Activated T-helper 2 cell treated with anti-CD3 and anti-CD28 coated beads, Interferon-gamma antibody, Interleukin-2, Interleukin-4, amounts not matched to agents 10 μg/mL and 5 μg/mL and 100 μg/mL, durations not matched to agents 14 hours and 24 hours and 36 hours (primary cell): Measurements from ENCODE around the gene C16orf86. TPM values are rescaled to one million over a fixed set of nuclear protein-coding genes. Genes with fewer than 3 reads are reported as not detected.
A peak's percentile ranks its signal among the peaks of the same experiment; 100 is the strongest.

Source experiments
- DNase-seq: peaks from one replicate; pipeline ENCODE4 v3.0.0; 2021; ENCODE audit warnings: low spot score
- H3K27ac Mint-ChIP-seq: one replicate; pipeline ENCODE4 v1.8.0; 2021; ENCODE audit warnings: mixed read lengths
- H3K27me3 Mint-ChIP-seq: one replicate; pipeline ENCODE4 v1.8.0; 2021; ENCODE audit warnings: low read depth, mixed read lengths
- H3K36me3 Mint-ChIP-seq: one replicate; pipeline ENCODE4 v1.8.0; 2021; ENCODE audit warnings: low read depth, mixed read lengths
- H3K4me1 Mint-ChIP-seq: one replicate; pipeline ENCODE4 v1.8.0; 2021; ENCODE audit warnings: low read depth, mixed read lengths
- H3K4me3 Mint-ChIP-seq: one replicate; pipeline ENCODE4 v1.8.0; 2021; ENCODE audit warnings: low read depth, mild to moderate bottlenecking, moderate library complexity, mixed read lengths
- H3K9me3 Mint-ChIP-seq: one replicate; pipeline ENCODE4 v1.8.0; 2021; ENCODE audit warnings: mixed read lengths
- intact Hi-C: fragments of 100-400 bp; cut with micrococcal nuclease; formaldehyde crosslinking; loops from one replicate; pipeline ENCODE4 v1.15.1; 2023
- total RNA-seq: library from RNA; stranded (reverse); gene quantifications from 2 replicates; pipeline ENCODE4 v1.2.3, GENCODE V29; 2022

C16orf86 gene
- total RNA-seq, 1 donor from 2014 or later, result 1.4 TPM

DNA sequence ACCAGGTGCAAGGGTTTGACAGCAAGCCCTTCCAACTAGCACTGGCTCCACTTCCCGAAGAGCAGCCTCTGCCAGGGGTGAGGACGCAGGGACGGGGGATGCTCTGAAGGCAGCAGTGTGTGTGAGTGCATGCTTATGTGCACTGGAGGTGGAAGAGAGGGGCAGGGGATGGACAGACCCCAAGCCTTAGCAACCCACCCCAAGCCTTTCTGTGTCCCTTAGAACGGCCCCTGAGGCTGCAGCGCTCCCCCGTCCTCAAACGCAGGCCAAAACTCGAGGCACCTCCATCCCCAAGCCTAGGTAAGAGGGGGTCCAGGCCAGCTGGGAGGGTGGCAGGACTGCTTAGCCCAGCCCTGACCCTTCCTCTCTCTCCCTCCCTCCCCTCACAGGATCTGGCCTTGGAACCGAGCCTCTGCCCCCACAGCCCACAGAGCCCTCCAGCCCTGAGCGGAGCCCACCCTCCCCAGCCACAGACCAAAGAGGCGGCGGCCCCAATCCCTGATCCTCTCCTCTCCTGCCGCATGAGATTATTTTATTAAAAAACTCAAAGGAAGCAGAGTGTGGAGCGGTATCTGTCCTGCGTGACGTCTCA lies 9.5 kb upstream of the C16orf86 start:
- Mint-ChIP-seq H3K4me1 (peaks cover 13% of the 10 kb centered on the region), H3K4me3 (peak overlapping the region; percentile 33), H3K27me3 (no peaks in the 10 kb centered on the region), H3K27ac (no peak overlapping the region), H3K9me3 (no peaks in the 10 kb centered on the region), H3K36me3 (peaks cover 48% of the 10 kb centered on the region)
- no peak for DNase-seq
- intact Hi-C loops, result no loop called here

DNA sequence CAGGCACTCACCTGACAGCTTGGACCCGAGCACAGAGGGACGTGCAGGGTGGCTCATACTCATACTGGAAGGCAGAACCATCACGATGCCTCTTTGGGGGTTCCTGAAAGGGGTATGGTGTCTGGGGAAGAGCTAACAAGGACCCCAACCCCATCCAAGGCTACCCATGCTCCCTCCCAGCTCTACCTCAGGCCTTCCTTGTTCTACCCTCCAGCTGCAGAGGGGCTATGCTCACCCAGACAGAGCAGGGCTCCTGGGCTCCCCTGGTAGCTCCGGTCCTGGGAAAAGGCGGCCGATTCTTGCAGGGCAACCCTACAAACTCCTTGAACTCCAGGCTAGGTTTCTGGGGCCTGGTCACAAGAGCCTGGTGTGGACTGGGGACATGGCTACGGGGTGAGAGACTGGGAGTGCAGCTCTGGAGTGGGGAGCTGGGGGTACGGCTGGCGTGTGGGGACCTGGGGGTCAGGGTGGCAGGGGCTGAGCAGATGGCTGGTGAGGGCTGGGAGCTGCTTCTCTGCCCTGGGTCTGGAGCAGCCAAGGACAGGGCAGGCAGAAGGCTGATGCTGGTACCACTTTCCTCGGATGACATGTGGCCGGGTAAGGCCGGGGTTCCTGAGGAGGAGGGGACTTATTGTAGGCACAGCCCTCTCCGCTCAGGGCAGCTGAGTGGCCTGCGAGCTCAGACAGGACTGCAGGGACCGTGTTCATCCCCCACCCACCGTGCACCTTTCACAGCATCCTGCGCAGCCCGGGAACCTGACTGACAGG lies 8.7 kb upstream of the C16orf86 start:
- intact Hi-C loops, result no loop called here
- no peaks in the 10 kb centered on the region for H3K27me3 Mint-ChIP-seq
- DNase-seq, result no peak
- no peaks in the 10 kb centered on the region for H3K9me3 Mint-ChIP-seq
- H3K27ac Mint-ChIP-seq, result no peak overlapping the region
- H3K4me1 Mint-ChIP-seq, result peaks cover 13% of the 10 kb centered on the region
- no peak overlapping the region for H3K4me3 Mint-ChIP-seq
- peaks cover 45% of the 10 kb centered on the region for H3K36me3 Mint-ChIP-seq

DNA sequence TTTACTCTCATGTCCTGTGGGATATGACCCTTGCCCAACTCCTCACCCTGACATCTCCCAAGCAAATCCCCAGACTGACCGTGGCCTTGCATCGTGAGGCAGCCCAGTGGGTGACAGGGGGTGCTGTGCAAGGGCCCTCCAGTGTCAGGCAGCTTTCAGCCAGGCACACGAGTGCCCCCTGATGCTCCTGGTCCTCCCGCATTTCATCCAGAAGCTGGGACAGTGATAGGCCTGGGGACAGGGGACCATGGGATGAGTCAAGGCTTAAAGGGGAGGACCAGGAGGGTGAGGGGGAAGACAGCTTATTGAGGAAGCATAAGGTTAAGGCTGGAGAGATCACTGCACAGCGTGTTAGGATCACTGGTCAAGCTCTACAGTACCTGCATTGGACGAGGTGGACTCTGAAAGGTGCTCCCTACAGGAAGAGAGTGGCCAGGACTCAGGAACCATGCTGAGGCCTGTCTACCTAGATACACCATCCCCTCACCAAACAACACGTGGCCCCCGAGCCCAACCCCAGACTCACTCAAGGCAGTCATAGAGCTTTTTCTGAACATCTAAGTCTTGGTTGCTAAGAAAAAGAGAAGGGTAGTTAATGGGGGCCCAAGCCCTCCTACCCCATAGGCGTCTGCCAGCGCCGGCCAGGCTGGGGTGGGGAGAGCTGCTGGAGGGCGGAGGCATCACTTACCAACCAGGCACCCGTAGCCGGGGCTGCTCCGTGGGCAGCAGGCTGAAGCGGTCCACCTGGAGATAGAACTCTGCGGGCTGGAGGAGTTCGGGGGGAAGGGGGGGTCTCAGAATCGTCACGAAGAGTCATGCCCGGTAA lies 7.6 kb upstream of the C16orf86 start:
- H3K4me1 Mint-ChIP-seq, result peaks cover 13% of the 10 kb centered on the region
- H3K4me3 Mint-ChIP-seq, result peak overlapping the region; percentile 92
- no peak for DNase-seq
- H3K9me3 Mint-ChIP-seq, result no peaks in the 10 kb centered on the region
- intact Hi-C loops, result no loop called here
- H3K27ac Mint-ChIP-seq, result peak overlapping the region; percentile 96
- H3K27me3 Mint-ChIP-seq, result no peaks in the 10 kb centered on the region
- peaks cover 42% of the 10 kb centered on the region for H3K36me3 Mint-ChIP-seq

DNA sequence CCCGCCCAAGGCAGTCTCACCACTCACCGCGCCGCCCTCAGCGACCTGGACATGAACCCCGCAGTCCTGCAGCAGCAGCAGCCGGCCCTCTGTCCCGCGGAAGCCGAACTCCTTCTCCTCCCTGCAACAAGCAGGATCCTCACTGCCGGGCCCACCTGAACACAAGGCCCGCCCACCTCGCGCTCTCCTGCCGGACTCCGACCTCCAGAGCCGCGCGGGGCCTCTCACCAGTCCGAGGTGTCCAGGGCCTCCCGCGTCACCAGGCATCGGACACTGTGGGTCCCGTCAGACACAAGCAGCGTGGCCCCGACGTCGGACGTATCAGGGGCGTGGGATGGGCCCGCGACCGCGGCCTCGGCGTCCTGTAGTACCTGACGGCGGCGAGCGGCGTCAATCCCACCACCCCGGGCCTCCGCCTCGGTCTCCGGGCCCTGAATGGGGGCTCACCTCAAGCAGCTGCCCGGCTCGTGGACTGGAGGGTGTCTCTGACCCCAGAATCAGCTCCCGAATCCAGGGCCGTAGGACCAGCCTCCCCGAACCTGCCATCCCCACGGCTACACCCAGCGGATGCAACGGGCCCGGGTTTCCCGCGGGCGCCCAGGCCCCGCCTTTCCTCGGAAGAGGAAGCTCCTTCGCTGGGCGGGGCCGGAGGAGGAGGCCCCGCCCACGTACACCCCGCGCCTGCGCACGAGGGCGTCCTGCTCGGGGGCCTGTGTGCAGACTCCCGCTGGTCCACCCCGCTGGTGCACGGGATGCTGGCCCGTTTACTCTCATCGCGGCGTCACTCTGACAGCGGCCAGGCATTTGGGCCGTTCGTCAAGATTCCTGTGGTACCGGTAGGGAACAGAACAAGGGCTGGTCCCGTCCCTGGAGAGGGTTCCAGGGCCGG lies 6.7 kb upstream of the C16orf86 start, which contains the start of gene ACD:
TSS of gene ACD (minus strand) at position 586 of the 889 bp plus-strand sequence. CDS start at position 546, 40 bp downstream.
- Mint-ChIP-seq H3K27ac (peak within 1 kb of the TSS; percentile 96), H3K36me3 (peaks cover 36% of the 10 kb centered on the region), H3K4me1 (peaks cover 13% of the 10 kb centered on the region), H3K9me3 (no peaks in the 10 kb centered on the region), H3K27me3 (no peaks in the 10 kb centered on the region), H3K4me3 (peak within 1 kb of the TSS; percentile 92)
- DNase-seq, result peak; percentile 91
- intact Hi-C loops, result loop anchor here (1.0 to 5.0 kb wide), 8 partner anchors 15 to 413 kb away; partner anchors contain the start of genes CARMIL2, CENPT, CTCF and FHOD1

DNA sequence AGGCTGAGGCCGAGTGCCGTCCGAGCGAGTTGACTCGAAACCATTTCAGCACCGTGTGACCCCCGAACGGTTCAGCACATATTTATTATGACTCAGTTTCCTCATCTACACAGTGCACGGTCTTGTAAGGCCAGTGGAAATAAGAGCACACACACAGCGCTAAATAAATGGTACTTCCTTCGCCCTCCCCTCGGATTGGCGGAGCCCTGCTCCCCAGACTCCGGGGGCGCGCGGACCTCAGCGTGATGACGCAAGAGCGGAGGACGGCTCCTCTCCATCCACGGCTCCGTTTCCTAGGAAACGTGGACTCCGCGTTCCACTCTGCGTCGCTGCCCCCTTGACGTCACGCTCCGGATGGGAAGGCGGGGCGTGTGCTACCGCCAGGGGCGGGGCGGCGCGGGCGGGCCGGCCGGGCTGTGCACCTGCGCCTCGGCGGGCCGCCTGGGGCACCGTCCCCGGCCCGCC lies 6.0 kb upstream of the C16orf86 start, which contains the start of gene PARD6A:
TSS of gene PARD6A (plus strand) at position 397 of the 465 bp plus-strand sequence. CDS start 79 bp downstream, outside the sequence.
- Mint-ChIP-seq H3K4me1 (peaks cover 15% of the 10 kb centered on the region), H3K27ac (peak within 1 kb of the TSS; percentile 96), H3K4me3 (peak within 1 kb of the TSS; percentile 92), H3K36me3 (peaks cover 32% of the 10 kb centered on the region), H3K27me3 (no peaks in the 10 kb centered on the region), H3K9me3 (no peaks in the 10 kb centered on the region)
- DNase-seq, result peak; percentile 95
- intact Hi-C loops, result loop anchor here (1.0 to 5.0 kb wide), 8 partner anchors 16 to 414 kb away; partner anchors contain the start of genes CARMIL2, CENPT, CTCF and FHOD1

DNA sequence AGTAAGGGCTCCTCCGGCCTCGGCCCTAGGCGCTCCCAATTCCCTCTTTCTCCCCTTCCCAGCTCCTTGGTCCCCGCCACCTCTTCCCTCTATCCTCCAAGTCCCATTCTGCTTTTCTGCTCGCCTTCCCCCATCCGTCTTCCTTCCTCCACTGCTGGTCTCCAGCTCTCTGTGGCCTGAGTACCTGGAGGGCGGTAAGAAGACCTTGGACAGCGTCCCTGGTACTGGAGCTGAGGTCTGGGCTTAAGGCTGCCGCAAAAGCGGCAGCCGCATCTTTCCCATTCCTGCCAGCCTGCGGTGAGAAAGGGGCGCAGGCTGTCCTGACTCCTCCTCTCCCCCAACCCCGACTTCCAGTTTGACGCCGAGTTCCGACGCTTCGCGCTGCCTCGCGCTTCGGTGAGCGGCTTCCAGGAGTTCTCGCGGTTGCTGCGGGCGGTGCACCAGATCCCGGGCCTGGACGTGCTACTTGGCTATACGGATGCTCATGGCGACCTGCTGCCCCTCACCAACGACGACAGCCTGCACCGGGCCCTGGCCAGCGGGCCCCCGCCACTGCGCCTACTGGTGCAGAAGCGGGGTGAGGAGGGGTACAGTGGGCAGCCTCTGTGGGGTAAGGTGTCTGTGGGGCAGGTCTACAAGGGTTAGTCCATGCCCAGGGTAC lies 5.4 kb upstream of the C16orf86 start:
- Mint-ChIP-seq H3K4me3 (peak overlapping the region; percentile 89), H3K36me3 (peaks cover 26% of the 10 kb centered on the region), H3K27me3 (no peaks in the 10 kb centered on the region), H3K27ac (peak overlapping the region; percentile 68), H3K4me1 (peaks cover 16% of the 10 kb centered on the region), H3K9me3 (no peaks in the 10 kb centered on the region)
- no peak for DNase-seq
- intact Hi-C loops, result loop anchor here (2.0 to 5.0 kb wide), 5 partner anchors 16 to 414 kb away; partner anchors contain the start of genes CARMIL2, CENPT, FHOD1 and NUTF2

DNA sequence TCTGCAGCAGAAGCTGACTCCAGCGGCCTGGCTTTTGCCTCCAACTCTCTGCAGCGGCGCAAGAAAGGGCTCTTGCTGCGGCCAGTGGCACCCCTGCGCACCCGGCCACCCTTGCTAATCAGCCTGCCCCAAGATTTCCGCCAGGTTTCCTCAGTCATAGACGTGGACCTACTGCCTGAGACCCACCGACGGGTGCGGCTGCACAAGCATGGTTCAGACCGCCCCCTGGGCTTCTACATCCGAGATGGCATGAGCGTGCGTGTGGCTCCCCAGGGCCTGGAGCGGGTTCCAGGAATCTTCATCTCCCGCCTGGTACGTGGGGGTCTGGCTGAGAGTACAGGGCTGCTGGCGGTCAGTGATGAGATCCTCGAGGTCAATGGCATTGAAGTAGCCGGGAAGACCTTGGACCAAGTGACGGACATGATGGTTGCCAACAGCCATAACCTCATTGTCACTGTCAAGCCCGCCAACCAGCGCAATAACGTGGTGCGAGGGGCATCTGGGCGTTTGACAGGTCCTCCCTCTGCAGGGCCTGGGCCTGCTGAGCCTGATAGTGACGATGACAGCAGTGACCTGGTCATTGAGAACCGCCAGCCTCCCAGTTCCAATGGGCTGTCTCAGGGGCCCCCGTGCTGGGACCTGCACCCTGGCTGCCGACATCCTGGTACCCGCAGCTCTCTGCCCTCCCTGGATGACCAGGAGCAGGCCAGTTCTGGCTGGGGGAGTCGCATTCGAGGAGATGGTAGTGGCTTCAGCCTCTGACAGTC lies 4.5 kb upstream of the C16orf86 start:
- Mint-ChIP-seq H3K27ac (no peak overlapping the region), H3K4me1 (peaks cover 17% of the 10 kb centered on the region)

DNA sequence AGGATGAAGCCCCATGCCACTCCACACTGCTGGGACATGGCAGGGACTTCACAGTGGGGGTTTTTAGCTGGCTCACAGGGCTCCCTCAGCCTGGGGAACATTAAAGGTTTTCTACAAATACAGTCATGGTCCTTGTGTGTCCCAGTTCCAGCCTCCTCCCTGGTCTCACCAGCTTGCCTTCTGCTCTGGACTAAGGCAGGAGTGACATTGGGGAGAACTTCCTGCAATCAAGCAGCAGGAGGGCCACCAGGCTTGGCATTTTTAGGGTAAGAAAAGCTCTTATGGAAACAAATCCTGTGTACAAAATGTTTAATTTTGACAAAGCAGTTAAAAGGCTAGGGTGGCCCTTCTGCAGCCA lies 4.0 kb upstream of the C16orf86 start:
- no peak for DNase-seq
- Mint-ChIP-seq H3K9me3 (no peaks in the 10 kb centered on the region), H3K4me3 (no peak overlapping the region), H3K4me1 (peaks cover 22% of the 10 kb centered on the region), H3K36me3 (peaks cover 16% of the 10 kb centered on the region), H3K27ac (no peak overlapping the region), H3K27me3 (no peaks in the 10 kb centered on the region)
- intact Hi-C loops, result loop anchor here (5.0 kb wide), 1 partner anchor 125 kb away; no protein-coding TSS in a partner anchor

More for the DNA sequence above, 4.5 kb upstream of the C16orf86 start:
- H3K27me3 Mint-ChIP-seq, result no peaks in the 10 kb centered on the region
- DNase-seq, result no peak
- no peaks in the 10 kb centered on the region for H3K9me3 Mint-ChIP-seq
- H3K4me3 Mint-ChIP-seq, result peak overlapping the region; percentile 89
- peaks cover 22% of the 10 kb centered on the region for H3K36me3 Mint-ChIP-seq
- intact Hi-C loops, result loop anchor here (2.0 to 5.0 kb wide), 5 partner anchors 17 to 415 kb away; partner anchors contain the start of genes CARMIL2, CENPT, FHOD1 and NUTF2

DNA sequence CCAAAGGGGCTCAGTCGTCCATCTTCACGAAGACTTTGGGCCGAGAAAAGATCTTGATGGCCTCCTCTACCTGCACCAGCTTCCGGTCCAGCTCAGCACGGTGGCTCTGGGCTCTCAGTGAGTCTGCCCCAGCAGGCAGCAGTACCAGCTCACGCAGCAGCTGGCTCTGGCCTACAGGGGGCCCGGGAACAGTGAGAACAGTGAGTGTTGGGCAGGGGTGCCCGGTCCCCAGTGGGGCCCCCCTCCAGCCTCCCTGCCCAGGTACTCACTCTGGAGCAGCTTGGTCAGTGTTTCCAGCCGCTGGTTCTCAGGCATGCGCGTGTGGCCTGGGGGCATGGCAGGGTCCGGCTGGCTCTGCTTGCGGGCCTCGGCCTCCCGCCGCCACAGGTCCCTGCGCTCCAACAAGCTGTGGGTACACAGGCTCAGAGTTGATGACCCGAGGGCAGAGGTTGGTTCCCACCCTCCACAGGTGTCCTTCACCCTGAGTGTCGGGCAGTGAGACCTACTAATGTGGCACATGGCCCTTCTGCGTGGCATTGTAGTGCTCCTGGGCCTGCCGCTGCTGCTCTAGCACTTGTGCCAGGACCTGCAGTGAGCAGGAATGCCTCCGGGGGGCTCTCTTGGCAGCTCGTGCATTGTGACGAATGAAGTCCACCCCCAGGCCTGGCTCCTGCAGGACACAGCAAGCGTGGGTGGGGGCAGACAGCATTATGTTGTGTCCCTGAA lies 3.3 kb upstream of the C16orf86 start:
- intact Hi-C loops, result loop anchor here (5.0 kb wide), 1 partner anchor 126 kb away; no protein-coding TSS in a partner anchor
- Mint-ChIP-seq H3K36me3 (peaks cover 13% of the 10 kb centered on the region), H3K4me1 (peaks cover 22% of the 10 kb centered on the region), H3K4me3 (no peak overlapping the region), H3K27me3 (no peaks in the 10 kb centered on the region), H3K9me3 (no peaks in the 10 kb centered on the region), H3K27ac (no peak overlapping the region)
- DNase-seq, result no peak

DNA sequence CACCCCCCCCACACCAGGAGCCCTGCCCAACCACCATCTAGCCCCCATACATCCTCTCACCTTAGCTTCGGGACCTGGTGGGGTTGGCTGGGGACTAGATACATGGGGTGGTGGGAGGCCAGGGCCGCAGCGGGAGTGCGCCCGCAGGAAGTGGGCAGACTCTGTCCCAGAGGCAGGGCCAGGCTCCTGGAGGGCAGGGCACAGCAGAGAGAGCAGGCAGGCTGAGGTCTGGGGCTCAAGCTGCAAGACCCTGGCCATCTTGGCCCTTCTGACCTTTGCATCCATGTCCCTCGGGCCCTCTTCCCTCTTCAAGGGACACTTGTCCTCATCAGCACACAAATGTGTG lies 2.8 kb upstream of the C16orf86 start:
- peaks cover 20% of the 10 kb centered on the region for H3K4me1 Mint-ChIP-seq
- H3K4me3 Mint-ChIP-seq, result no peak overlapping the region
- peaks cover 8% of the 10 kb centered on the region for H3K36me3 Mint-ChIP-seq
- no peak overlapping the region for H3K27ac Mint-ChIP-seq
- no peaks in the 10 kb centered on the region for H3K9me3 Mint-ChIP-seq
- intact Hi-C loops, result loop anchor here (5.0 kb wide), 1 partner anchor 127 kb away; no protein-coding TSS in a partner anchor
- no peak for DNase-seq
- no peaks in the 10 kb centered on the region for H3K27me3 Mint-ChIP-seq
